Thyroid gland (tissue), 4 donors: Measurements from ENCODE around the gene ACVR1B. TPM values are rescaled to one million over a fixed set of nuclear protein-coding genes. Genes with fewer than 3 reads are reported as not detected.
A peak's percentile ranks its signal among the peaks of the same experiment; 100 is the strongest.

ENCODE experiments used
- DNase-seq, 2 donors: peaks; one replicate each; pipeline ENCODE4 v3.0.0-alpha.2; 2019
- H3K27ac ChIP-seq, 3 donors: fragments of 200-600 bp; sonication (generic); 1 replicate in 2 of 3; 2 replicates in 1 of 3; pipeline ENCODE4 v1.5.1; 2016 to 2019; ENCODE audit warnings: mild to moderate bottlenecking in 1 of 3, moderate library complexity in 1 of 3
- H3K27me3 ChIP-seq: fragments of 200-600 bp; sonication (generic); one replicate; pipeline ENCODE4 v1.5.1; 2019
- H3K36me3 ChIP-seq, 2 donors: fragments of 200-600 bp; sonication (generic); one replicate each; pipeline ENCODE4 v1.5.1; 2016 to 2019
- H3K4me1 ChIP-seq, 2 donors: fragments of 200-600 bp; sonication (generic); one replicate each; pipeline ENCODE4 v1.5.1; 2017 to 2019
- H3K4me3 ChIP-seq, 3 donors: fragments of 200-600 bp; sonication (generic); replicated peaks in 1 of 3; 1 replicate in 2 of 3; 2 replicates in 1 of 3; pipeline ENCODE4 v1.5.1; 2016; ENCODE audit warnings: mild to moderate bottlenecking in 1 of 3
- H3K9me3 ChIP-seq: fragments of 200-600 bp; sonication (generic); one replicate; pipeline ENCODE4 v1.5.1; 2017
- POLR2A ChIP-seq, 2 donors: fragments of 450-650 bp; IDR thresholded peaks; one replicate each; pipeline ENCODE4 v1.6.1; 2017; ENCODE audit warnings: antibody characterized with exemption in 2 of 2, mild to moderate bottlenecking in 2 of 2, moderate library complexity in 1 of 2
- WGBS, 2 donors: methylation state at CpG; one replicate each; pipeline ENCODE4 v1.1.5; 2017; 5-methylcytosine and 5-hydroxymethylcytosine counted together
- intact Hi-C: fragments of 100-400 bp; cut with DNase I; formaldehyde crosslinking; loops from one replicate; pipeline ENCODE4 v1.15.1; 2023
- total RNA-seq, 4 donors: library from RNA; depleted of rRNA; stranded (reverse); fragments of >200 nt; gene quantifications; one replicate each; pipeline ENCODE4 v1.2.3, GENCODE V29; 2016
- TF ChIP-seq, protein P1 (sequence below), 6 experiments: fragments of 200-600 bp in 3 of 6; fragments of 450-650 bp in 3 of 6; sonication (generic) in 3 of 6; IDR thresholded peaks; one replicate each; pipeline ENCODE4 v1.5.1; 2016 to 2019; ENCODE audit warnings: antibody characterized with exemption in 6 of 6, mild to moderate bottlenecking in 2 of 6, inconsistent platforms in 1 of 6, moderate library complexity in 1 of 6

The ACVR1B gene
- total RNA-seq, 4 donors from 2014 or later: 13.7 to 19.9 (median 19.2) TPM

DNA sequence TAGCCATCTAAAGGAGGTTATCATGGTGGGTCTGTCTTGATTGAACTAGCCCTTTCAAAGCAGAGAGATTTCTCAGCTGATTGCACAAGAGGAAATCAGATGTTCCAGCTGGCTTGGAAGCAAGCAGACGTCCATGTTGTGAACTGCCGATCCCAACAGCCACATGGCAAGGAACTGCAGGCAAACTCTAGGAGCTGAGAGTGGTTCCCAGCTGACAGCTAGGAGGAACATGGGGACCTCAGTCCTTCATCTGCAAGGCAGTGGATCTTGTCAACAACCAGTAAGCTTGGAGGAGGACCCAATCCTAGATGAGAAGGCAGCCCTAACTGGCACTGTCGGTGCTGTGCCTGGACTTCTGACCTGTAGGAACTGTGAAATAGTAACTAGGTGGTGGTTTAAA lies 7.7 kb downstream of the ACVR1B start:
- Histone ChIP-seq H3K27ac (no peak overlapping the region), H3K9me3 (no peaks in the 10 kb centered on the region), H3K4me1 (peaks cover 34 to 48% of the 10 kb centered on the region in 2 donors), H3K4me3 (no peak overlapping the region), H3K27me3 (no peaks in the 10 kb centered on the region), H3K36me3 (no peaks in the 10 kb centered on the region)
- intact Hi-C loops: no loop called here
- 38 to 42% methylated on average over 3 of the region's 3 CpGs for WGBS, 2 donors
- no peak for TF ChIP-seq POLR2A (IDR thresholded peaks at IDR 0.05)
- TF ChIP-seq, protein P1, sequence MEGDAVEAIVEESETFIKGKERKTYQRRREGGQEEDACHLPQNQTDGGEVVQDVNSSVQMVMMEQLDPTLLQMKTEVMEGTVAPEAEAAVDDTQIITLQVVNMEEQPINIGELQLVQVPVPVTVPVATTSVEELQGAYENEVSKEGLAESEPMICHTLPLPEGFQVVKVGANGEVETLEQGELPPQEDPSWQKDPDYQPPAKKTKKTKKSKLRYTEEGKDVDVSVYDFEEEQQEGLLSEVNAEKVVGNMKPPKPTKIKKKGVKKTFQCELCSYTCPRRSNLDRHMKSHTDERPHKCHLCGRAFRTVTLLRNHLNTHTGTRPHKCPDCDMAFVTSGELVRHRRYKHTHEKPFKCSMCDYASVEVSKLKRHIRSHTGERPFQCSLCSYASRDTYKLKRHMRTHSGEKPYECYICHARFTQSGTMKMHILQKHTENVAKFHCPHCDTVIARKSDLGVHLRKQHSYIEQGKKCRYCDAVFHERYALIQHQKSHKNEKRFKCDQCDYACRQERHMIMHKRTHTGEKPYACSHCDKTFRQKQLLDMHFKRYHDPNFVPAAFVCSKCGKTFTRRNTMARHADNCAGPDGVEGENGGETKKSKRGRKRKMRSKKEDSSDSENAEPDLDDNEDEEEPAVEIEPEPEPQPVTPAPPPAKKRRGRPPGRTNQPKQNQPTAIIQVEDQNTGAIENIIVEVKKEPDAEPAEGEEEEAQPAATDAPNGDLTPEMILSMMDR (IDR thresholded peaks at IDR 0.05): no peak
- no peak for DNase-seq

DNA sequence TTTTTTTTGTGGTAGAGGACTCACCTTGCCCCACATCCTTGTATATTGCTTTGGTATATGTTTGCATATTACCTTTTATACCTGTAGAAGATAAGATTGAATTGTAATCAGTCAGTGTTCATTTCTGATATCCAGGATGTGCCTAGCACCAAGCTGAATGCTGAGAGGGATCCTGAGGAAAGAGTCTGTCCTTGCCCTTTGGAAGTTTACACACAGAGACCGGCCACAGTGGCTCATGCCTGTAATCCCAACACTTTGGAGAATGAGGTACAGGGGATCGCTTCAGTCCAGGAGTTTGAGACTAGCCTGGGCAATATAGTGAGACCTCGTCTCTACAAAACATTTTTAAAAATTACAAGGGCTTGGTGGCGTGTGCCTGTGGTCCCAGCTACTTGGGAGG lies 8.4 kb downstream of the ACVR1B start:
- TF ChIP-seq, protein P1 (IDR thresholded peaks at IDR 0.05): no peak
- no peak for TF ChIP-seq POLR2A (IDR thresholded peaks at IDR 0.05)
- Histone ChIP-seq H3K4me1 (peaks cover 28 to 41% of the 10 kb centered on the region in 2 donors), H3K36me3 (no peaks in the 10 kb centered on the region), H3K4me3 (no peak overlapping the region), H3K27me3 (no peaks in the 10 kb centered on the region), H3K27ac (no peak overlapping the region), H3K9me3 (no peaks in the 10 kb centered on the region)
- intact Hi-C loops: no loop called here
- WGBS, 2 donors: 98 to 100% methylated on average over 4 of the region's 4 CpGs
- DNase-seq: no peak

GRCh38 chr12:51960488-51960887 lies 9.0 kb downstream of the ACVR1B start:
- DNase-seq: no peak

DNA sequence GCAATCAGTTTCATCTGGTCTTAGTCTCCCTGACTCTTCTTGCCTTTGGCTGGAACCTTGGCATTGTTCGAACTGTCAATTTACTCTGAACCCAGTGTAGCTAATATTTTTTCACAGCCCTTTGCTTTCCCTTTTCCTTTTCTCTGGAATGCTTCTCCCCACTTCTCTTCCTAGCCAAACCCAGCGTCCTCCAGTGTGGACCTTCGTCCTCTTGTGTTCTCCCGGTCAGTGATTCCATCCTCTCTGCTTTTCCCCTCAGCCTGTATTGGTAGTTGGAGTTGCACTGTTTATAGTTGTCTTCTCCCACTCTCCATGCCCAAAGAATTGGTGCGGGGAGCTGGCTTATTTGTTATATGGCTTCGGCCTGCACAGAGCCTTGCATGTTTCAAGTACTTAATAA lies 9.4 kb downstream of the ACVR1B start:
- WGBS, 2 donors: 91 to 100% methylated on average over 4 to 6 of the region's 6 CpGs
- H3K27ac ChIP-seq: no peak overlapping the region
- TF ChIP-seq POLR2A (IDR thresholded peaks at IDR 0.05): no peak
- TF ChIP-seq, protein P1 (IDR thresholded peaks at IDR 0.05): no peak
- DNase-seq: no peak
- H3K36me3 ChIP-seq: no peaks in the 10 kb centered on the region
- intact Hi-C loops: no loop called here
- H3K4me1 ChIP-seq: peaks cover 23 to 31% of the 10 kb centered on the region in 2 donors
- H3K9me3 ChIP-seq: no peaks in the 10 kb centered on the region
- no peak overlapping the region for H3K4me3 ChIP-seq
- H3K27me3 ChIP-seq: no peaks in the 10 kb centered on the region

More at GRCh38 chr12:51960488-51960887, 9.0 kb downstream of the ACVR1B start:
- Histone ChIP-seq H3K9me3 (no peaks in the 10 kb centered on the region), H3K27me3 (no peaks in the 10 kb centered on the region), H3K27ac (no peak overlapping the region), H3K4me1 (peaks cover 23 to 35% of the 10 kb centered on the region in 2 donors), H3K36me3 (no peaks in the 10 kb centered on the region), H3K4me3 (no peak overlapping the region)
- TF ChIP-seq POLR2A (IDR thresholded peaks at IDR 0.05): no peak
- TF ChIP-seq, protein P1 (IDR thresholded peaks at IDR 0.05): no peak
- WGBS, 2 donors: 95% methylated on average over 1 of the region's 1 CpG
- intact Hi-C loops: no loop called here

GRCh38 chr12:51961834-51962233 lies 10.3 kb downstream of the ACVR1B start:
- 5 to 21% methylated on average over 1 of the region's 1 CpG for WGBS, 2 donors

More at GRCh38 chr12:51961834-51962233, 10.3 kb downstream of the ACVR1B start:
- Histone ChIP-seq H3K27ac (peak overlapping the region in 1 of 3 donors; percentile 19), H3K9me3 (no peaks in the 10 kb centered on the region), H3K4me3 (no peak overlapping the region), H3K27me3 (no peaks in the 10 kb centered on the region), H3K36me3 (no peaks in the 10 kb centered on the region), H3K4me1 (peaks cover 23 to 29% of the 10 kb centered on the region in 2 donors)
- TF ChIP-seq POLR2A (IDR thresholded peaks at IDR 0.05): no peak
- TF ChIP-seq, protein P1 (IDR thresholded peaks at IDR 0.05): no peak
- intact Hi-C loops: no loop called here
- DNase-seq: no peak
